HEK293 (cell line): ENCODE results near the gene SPACDR.

ENCODE experiments used
- BCL11A ChIP-seq: fragments of 450-650 bp; formaldehyde crosslinking; IDR thresholded peaks from 2 replicates; pipeline ENCODE4 v1.5.1; 2016; ENCODE audit warnings: low read depth, missing biosample characterization, missing genetic modification characterization
- FEZF1 ChIP-seq: fragments of 450-650 bp; formaldehyde crosslinking; IDR thresholded peaks from 2 replicates; pipeline ENCODE4 v1.5.1; 2016; ENCODE audit warnings: missing biosample characterization, missing genetic modification characterization
- GLI4 ChIP-seq: fragments of 450-650 bp; formaldehyde crosslinking; IDR thresholded peaks from 2 replicates; pipeline ENCODE4 v1.5.1; 2016; ENCODE audit warnings: missing biosample characterization, missing genetic modification characterization
- KLF10 ChIP-seq: fragments of 450-650 bp; IDR thresholded peaks from 2 replicates; pipeline ENCODE4 v1.5.1; 2018; ENCODE audit warnings: missing biosample characterization, mild to moderate bottlenecking, missing genetic modification characterization
- KLF8 ChIP-seq: fragments of 450-650 bp; formaldehyde crosslinking; IDR thresholded peaks from 2 replicates; pipeline ENCODE4 v1.5.1; 2016; ENCODE audit warnings: missing biosample characterization, missing genetic modification characterization
- RBAK ChIP-seq: fragments of 450-650 bp; formaldehyde crosslinking; IDR thresholded peaks from 2 replicates; pipeline ENCODE4 v1.5.1; 2016; ENCODE audit warnings: missing biosample characterization, missing genetic modification characterization
- SCRT1 ChIP-seq: fragments of 450-650 bp; formaldehyde crosslinking; IDR thresholded peaks from 2 replicates; pipeline ENCODE4 v1.5.1; 2016; ENCODE audit warnings: missing biosample characterization, missing genetic modification characterization, borderline replicate concordance
- YY1 ChIP-seq: fragments of 450-650 bp; formaldehyde crosslinking; IDR thresholded peaks from 2 replicates; pipeline ENCODE4 v1.5.1; 2018; ENCODE audit warnings: missing biosample characterization, missing genetic modification characterization
- ZBTB17 ChIP-seq: fragments of 450-650 bp; formaldehyde crosslinking; IDR thresholded peaks from 2 replicates; pipeline ENCODE4 v1.5.1; 2016; ENCODE audit warnings: missing biosample characterization, missing genetic modification characterization
- ZBTB20 ChIP-seq: fragments of 450-650 bp; formaldehyde crosslinking; IDR thresholded peaks from 2 replicates; pipeline ENCODE4 v1.5.1; 2016; ENCODE audit warnings: missing biosample characterization, missing genetic modification characterization
- ZIC2 ChIP-seq: fragments of 450-650 bp; formaldehyde crosslinking; IDR thresholded peaks from 2 replicates; pipeline ENCODE4 v1.5.1; 2016; ENCODE audit warnings: missing biosample characterization, missing genetic modification characterization
- ZNF239 ChIP-seq: fragments of 450-650 bp; formaldehyde crosslinking; IDR thresholded peaks from 2 replicates; pipeline ENCODE4 v1.5.1; 2016; ENCODE audit warnings: missing biosample characterization, missing genetic modification characterization
- ZNF335 ChIP-seq: fragments of 450-650 bp; formaldehyde crosslinking; conservative IDR thresholded peaks from 2 replicates; pipeline ENCODE4 v1.5.1; 2016; ENCODE audit warnings: missing biosample characterization, missing genetic modification characterization
- ZNF394 ChIP-seq: fragments of 450-650 bp; formaldehyde crosslinking; IDR thresholded peaks from 2 replicates; pipeline ENCODE4 v1.5.1; 2016; ENCODE audit warnings: missing biosample characterization, missing genetic modification characterization, mild to moderate bottlenecking, moderate library complexity, borderline replicate concordance
- ZNF529 ChIP-seq: fragments of 450-650 bp; formaldehyde crosslinking; IDR thresholded peaks from 2 replicates; pipeline ENCODE4 v1.5.1; 2017; ENCODE audit warnings: missing genetic modification characterization, missing biosample characterization; ENCODE audit not compliant: insufficient replicate concordance
- ZNF558 ChIP-seq: fragments of 450-650 bp; formaldehyde crosslinking; IDR thresholded peaks from 2 replicates; pipeline ENCODE4 v1.5.1; 2016; ENCODE audit warnings: missing biosample characterization, missing genetic modification characterization
- ZNF600 ChIP-seq: fragments of 450-650 bp; formaldehyde crosslinking; IDR thresholded peaks from 2 replicates; pipeline ENCODE4 v1.5.1; 2016; ENCODE audit warnings: missing biosample characterization, missing genetic modification characterization
- ZNF629 ChIP-seq: fragments of 450-650 bp; formaldehyde crosslinking; IDR thresholded peaks from 2 replicates; pipeline ENCODE4 v1.5.1; 2017; ENCODE audit warnings: missing biosample characterization, missing genetic modification characterization
- ZNF660 ChIP-seq: fragments of 450-650 bp; IDR thresholded peaks from 2 replicates; pipeline ENCODE4 v1.5.1; 2018; ENCODE audit warnings: missing biosample characterization, mild to moderate bottlenecking, missing genetic modification characterization
- TF ChIP-seq, protein P1 (sequence below): fragments of 450-650 bp; formaldehyde crosslinking; IDR thresholded peaks from 2 replicates; pipeline ENCODE4 v1.5.1; 2017; ENCODE audit warnings: missing biosample characterization, missing genetic modification characterization
- TF ChIP-seq, protein P2 (sequence below): fragments of 450-650 bp; formaldehyde crosslinking; IDR thresholded peaks from 2 replicates; pipeline ENCODE4 v1.5.1; 2016; ENCODE audit warnings: missing biosample characterization, missing genetic modification characterization
- TF ChIP-seq, protein P3 (sequence below): fragments of 450-650 bp; formaldehyde crosslinking; IDR thresholded peaks from 2 replicates; pipeline ENCODE4 v1.5.1; 2016; ENCODE audit warnings: missing biosample characterization, missing genetic modification characterization
- TF ChIP-seq, protein P4 (sequence below): fragments of 450-650 bp; formaldehyde crosslinking; IDR thresholded peaks from 2 replicates; pipeline ENCODE4 v1.5.1; 2016; ENCODE audit warnings: missing biosample characterization, missing genetic modification characterization
- TF ChIP-seq, protein P5 (sequence below): fragments of 450-650 bp; formaldehyde crosslinking; IDR thresholded peaks from 2 replicates; pipeline ENCODE4 v1.5.1; 2017; ENCODE audit warnings: missing biosample characterization, missing genetic modification characterization
- TF ChIP-seq, protein P6 (sequence below): fragments of 450-650 bp; formaldehyde crosslinking; conservative IDR thresholded peaks from 2 replicates; pipeline ENCODE4 v1.5.1; 2016; ENCODE audit warnings: low read depth, missing biosample characterization, missing genetic modification characterization

Gene SPACDR

DNA sequence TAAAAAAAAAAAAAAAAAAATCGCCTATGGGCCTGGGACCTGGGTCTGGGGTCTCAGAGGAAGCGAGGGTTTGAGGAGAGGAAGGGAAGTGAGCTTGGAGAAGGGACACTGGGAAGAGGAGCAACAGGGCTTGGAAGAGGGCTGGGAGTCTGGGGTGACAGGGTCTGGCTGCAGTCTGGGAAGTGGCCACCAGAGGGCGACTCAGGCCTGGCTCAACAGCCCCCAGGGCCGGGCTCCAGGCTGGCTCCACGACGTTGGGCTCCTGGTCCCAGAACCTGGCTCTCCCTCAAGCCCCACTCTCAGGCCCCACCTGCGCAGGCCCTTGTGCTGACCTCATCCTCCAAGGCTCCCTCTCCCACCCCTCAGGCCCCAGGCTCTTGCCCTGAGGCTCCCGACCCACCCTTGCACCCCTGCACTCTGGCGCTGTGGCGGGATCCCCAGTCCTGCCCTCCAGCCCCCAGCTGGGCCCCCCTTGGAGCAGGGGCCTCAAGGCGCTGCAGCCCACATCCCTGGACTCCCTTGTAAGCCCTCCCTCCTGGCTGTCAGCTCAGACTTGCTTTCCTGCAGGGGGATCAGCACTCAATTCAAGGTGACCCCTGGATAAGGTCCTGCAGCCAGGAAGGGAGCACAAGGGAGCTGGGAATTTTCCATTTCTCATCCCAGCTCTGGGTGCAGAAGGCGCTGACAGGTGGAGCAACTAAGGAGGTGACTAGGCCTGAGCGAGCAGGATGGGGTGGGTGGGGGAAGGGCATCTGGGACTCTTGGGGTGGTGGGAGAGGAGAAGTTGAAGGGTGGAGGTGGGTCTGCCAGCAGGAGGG is 5.4 kb upstream of the SPACDR start (continued):
- peak; percentile 38; the same call in 1 of the 2 replicates for TF ChIP-seq ZNF335 (tag by site-specific recombination)
- no peak for TF ChIP-seq GLI4 (tag by site-specific recombination)
- TF ChIP-seq BCL11A (tag by site-specific recombination): no peak
- TF ChIP-seq, protein P1, sequence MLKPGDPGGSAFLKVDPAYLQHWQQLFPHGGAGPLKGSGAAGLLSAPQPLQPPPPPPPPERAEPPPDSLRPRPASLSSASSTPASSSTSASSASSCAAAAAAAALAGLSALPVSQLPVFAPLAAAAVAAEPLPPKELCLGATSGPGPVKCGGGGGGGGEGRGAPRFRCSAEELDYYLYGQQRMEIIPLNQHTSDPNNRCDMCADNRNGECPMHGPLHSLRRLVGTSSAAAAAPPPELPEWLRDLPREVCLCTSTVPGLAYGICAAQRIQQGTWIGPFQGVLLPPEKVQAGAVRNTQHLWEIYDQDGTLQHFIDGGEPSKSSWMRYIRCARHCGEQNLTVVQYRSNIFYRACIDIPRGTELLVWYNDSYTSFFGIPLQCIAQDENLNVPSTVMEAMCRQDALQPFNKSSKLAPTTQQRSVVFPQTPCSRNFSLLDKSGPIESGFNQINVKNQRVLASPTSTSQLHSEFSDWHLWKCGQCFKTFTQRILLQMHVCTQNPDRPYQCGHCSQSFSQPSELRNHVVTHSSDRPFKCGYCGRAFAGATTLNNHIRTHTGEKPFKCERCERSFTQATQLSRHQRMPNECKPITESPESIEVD (tag by site-specific recombination): no peak
- TF ChIP-seq ZNF629 (tag by site-specific recombination): no peak
- TF ChIP-seq KLF10: no peak
- TF ChIP-seq, protein P2, sequence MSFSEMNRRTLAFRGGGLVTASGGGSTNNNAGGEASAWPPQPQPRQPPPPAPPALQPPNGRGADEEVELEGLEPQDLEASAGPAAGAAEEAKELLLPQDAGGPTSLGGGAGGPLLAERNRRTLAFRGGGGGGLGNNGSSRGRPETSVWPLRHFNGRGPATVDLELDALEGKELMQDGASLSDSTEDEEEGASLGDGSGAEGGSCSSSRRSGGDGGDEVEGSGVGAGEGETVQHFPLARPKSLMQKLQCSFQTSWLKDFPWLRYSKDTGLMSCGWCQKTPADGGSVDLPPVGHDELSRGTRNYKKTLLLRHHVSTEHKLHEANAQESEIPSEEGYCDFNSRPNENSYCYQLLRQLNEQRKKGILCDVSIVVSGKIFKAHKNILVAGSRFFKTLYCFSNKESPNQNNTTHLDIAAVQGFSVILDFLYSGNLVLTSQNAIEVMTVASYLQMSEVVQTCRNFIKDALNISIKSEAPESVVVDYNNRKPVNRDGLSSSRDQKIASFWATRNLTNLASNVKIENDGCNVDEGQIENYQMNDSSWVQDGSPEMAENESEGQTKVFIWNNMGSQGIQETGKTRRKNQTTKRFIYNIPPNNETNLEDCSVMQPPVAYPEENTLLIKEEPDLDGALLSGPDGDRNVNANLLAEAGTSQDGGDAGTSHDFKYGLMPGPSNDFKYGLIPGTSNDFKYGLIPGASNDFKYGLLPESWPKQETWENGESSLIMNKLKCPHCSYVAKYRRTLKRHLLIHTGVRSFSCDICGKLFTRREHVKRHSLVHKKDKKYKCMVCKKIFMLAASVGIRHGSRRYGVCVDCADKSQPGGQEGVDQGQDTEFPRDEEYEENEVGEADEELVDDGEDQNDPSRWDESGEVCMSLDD (tag by site-specific recombination): peak; percentile 51; the same call in 1 of the 2 replicates
- no peak for TF ChIP-seq ZNF394 (tag by site-specific recombination)
- TF ChIP-seq ZNF660: peak; percentile 21; the same call in 1 of the 2 replicates
- TF ChIP-seq, protein P3, sequence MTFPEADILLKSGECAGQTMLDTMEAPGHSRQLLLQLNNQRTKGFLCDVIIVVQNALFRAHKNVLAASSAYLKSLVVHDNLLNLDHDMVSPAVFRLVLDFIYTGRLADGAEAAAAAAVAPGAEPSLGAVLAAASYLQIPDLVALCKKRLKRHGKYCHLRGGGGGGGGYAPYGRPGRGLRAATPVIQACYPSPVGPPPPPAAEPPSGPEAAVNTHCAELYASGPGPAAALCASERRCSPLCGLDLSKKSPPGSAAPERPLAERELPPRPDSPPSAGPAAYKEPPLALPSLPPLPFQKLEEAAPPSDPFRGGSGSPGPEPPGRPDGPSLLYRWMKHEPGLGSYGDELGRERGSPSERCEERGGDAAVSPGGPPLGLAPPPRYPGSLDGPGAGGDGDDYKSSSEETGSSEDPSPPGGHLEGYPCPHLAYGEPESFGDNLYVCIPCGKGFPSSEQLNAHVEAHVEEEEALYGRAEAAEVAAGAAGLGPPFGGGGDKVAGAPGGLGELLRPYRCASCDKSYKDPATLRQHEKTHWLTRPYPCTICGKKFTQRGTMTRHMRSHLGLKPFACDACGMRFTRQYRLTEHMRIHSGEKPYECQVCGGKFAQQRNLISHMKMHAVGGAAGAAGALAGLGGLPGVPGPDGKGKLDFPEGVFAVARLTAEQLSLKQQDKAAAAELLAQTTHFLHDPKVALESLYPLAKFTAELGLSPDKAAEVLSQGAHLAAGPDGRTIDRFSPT (tag by site-specific recombination): no peak
- TF ChIP-seq ZNF239 (tag by site-specific recombination): no peak
- TF ChIP-seq ZIC2 (tag by site-specific recombination): peak; percentile 65
- TF ChIP-seq KLF8 (tag by site-specific recombination): peak; percentile 72
- no peak for TF ChIP-seq FEZF1 (tag by site-specific recombination)
- TF ChIP-seq ZNF558 (tag by site-specific recombination): no peak
- TF ChIP-seq ZBTB17 (tag by site-specific recombination): peak; percentile 39; the same call in 1 of the 2 replicates
- no peak for TF ChIP-seq RBAK (tag by site-specific recombination)
- TF ChIP-seq ZNF600 (tag by site-specific recombination): peak; percentile 79; the same call in 1 of the 2 replicates
- no peak for TF ChIP-seq YY1 (tag by site-specific recombination)
- no peak for TF ChIP-seq ZBTB20 (tag by site-specific recombination)
- TF ChIP-seq SCRT1 (tag by site-specific recombination): peak; percentile 90
- TF ChIP-seq, protein P4, sequence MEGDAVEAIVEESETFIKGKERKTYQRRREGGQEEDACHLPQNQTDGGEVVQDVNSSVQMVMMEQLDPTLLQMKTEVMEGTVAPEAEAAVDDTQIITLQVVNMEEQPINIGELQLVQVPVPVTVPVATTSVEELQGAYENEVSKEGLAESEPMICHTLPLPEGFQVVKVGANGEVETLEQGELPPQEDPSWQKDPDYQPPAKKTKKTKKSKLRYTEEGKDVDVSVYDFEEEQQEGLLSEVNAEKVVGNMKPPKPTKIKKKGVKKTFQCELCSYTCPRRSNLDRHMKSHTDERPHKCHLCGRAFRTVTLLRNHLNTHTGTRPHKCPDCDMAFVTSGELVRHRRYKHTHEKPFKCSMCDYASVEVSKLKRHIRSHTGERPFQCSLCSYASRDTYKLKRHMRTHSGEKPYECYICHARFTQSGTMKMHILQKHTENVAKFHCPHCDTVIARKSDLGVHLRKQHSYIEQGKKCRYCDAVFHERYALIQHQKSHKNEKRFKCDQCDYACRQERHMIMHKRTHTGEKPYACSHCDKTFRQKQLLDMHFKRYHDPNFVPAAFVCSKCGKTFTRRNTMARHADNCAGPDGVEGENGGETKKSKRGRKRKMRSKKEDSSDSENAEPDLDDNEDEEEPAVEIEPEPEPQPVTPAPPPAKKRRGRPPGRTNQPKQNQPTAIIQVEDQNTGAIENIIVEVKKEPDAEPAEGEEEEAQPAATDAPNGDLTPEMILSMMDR (tag by site-specific recombination): peak; percentile 93
- TF ChIP-seq, protein P5, sequence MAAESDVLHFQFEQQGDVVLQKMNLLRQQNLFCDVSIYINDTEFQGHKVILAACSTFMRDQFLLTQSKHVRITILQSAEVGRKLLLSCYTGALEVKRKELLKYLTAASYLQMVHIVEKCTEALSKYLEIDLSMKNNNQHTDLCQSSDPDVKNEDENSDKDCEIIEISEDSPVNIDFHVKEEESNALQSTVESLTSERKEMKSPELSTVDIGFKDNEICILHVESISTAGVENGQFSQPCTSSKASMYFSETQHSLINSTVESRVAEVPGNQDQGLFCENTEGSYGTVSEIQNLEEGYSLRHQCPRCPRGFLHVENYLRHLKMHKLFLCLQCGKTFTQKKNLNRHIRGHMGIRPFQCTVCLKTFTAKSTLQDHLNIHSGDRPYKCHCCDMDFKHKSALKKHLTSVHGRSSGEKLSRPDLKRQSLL (tag by site-specific recombination): peak; percentile 100
- no peak for TF ChIP-seq ZNF529 (tag by site-specific recombination)
- TF ChIP-seq, protein P6, sequence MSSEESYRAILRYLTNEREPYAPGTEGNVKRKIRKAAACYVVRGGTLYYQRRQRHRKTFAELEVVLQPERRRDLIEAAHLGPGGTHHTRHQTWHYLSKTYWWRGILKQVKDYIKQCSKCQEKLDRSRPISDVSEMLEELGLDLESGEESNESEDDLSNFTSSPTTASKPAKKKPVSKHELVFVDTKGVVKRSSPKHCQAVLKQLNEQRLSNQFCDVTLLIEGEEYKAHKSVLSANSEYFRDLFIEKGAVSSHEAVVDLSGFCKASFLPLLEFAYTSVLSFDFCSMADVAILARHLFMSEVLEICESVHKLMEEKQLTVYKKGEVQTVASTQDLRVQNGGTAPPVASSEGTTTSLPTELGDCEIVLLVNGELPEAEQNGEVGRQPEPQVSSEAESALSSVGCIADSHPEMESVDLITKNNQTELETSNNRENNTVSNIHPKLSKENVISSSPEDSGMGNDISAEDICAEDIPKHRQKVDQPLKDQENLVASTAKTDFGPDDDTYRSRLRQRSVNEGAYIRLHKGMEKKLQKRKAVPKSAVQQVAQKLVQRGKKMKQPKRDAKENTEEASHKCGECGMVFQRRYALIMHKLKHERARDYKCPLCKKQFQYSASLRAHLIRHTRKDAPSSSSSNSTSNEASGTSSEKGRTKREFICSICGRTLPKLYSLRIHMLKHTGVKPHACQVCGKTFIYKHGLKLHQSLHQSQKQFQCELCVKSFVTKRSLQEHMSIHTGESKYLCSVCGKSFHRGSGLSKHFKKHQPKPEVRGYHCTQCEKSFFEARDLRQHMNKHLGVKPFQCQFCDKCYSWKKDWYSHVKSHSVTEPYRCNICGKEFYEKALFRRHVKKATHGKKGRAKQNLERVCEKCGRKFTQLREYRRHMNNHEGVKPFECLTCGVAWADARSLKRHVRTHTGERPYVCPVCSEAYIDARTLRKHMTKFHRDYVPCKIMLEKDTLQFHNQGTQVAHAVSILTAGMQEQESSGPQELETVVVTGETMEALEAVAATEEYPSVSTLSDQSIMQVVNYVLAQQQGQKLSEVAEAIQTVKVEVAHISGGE (tag by site-specific recombination): no peak
